PC-3 (cell line): ENCODE data around the gene LRBA. TPM values are rescaled to one million over a fixed set of nuclear protein-coding genes. Genes with fewer than 3 reads are reported as not detected.

Experiments used
- ATAC-seq: fragments of 200-7000 bp; cut with Tn5 transposase; 2 replicates; pipeline ENCODE4 v1.9.1; 2020; ENCODE audit warnings: mild to moderate bottlenecking, moderate library complexity
- BruUV-seq: library from RNA; stranded (reverse); fragments of 400-500 nt; replicated peaks from 2 replicates; lab custom pipeline; 2021; lab: Mats Ljungman, UMichigan
- CTCF ChIA-PET: fragments of 300-600 bp; sonication (Branson Sonifier 250); formaldehyde crosslinking; loops from one replicate; lab custom pipeline; 2022; ENCODE audit warnings: antibody characterized with exemption; lab: Charles Lee
- POLR2A ChIA-PET: fragments of 300-600 bp; sonication (Branson Sonifier 250); formaldehyde crosslinking; loops from one replicate; lab custom pipeline; 2022; ENCODE audit warnings: antibody characterized with exemption; ENCODE audit not compliant: unreplicated experiment; lab: Charles Lee
- DNase-seq: peaks from one replicate; pipeline ENCODE4 v3.0.0-alpha.2; 2015
- H2AFZ ChIP-seq: fragments of 300-600 bp; sonication (generic); 2 replicates; pipeline ENCODE4 v1.6.0; 2016; ENCODE audit warnings: antibody characterized with exemption, low read length
- H3F3A ChIP-seq: fragments of 300-600 bp; sonication (generic); one replicate; pipeline ENCODE4 v1.6.0; 2017; ENCODE audit warnings: antibody characterized with exemption, low read length, control low read depth, mild to moderate bottlenecking; ENCODE audit not compliant: unreplicated experiment
- H3K27ac ChIP-seq: fragments of 300-600 bp; sonication (generic); 2 replicates; pipeline ENCODE4 v1.5.1; 2016; ENCODE audit warnings: mild to moderate bottlenecking, low read length
- H3K27me3 ChIP-seq: fragments of 300-600 bp; sonication (generic); 2 replicates; pipeline ENCODE4 v1.6.1; 2016; ENCODE audit warnings: low read length, mixed read lengths
- H3K36me3 ChIP-seq: fragments of 300-600 bp; sonication (generic); 2 replicates; pipeline ENCODE4 v1.6.1; 2016; ENCODE audit warnings: low read depth, mixed run types, low read length, mixed read lengths
- H3K4me1 ChIP-seq: fragments of 300-600 bp; sonication (generic); 2 replicates; pipeline ENCODE4 v1.5.1; 2016; ENCODE audit warnings: low read length; ENCODE audit not compliant: insufficient read depth
- H3K4me2 ChIP-seq: fragments of 300-600 bp; sonication (generic); 2 replicates; pipeline ENCODE4 v1.6.0; 2016; ENCODE audit warnings: low read length
- H3K4me3 ChIP-seq: fragments of 300-600 bp; sonication (generic); 2 replicates; pipeline ENCODE4 v1.5.1; 2016; ENCODE audit warnings: mild to moderate bottlenecking, low read length, mixed read lengths
- H3K79me2 ChIP-seq: fragments of 300-600 bp; sonication (generic); 2 replicates; pipeline ENCODE4 v1.6.1; 2017; ENCODE audit warnings: low read length, mixed read lengths
- H3K9ac ChIP-seq: fragments of 300-600 bp; sonication (generic); 2 replicates; pipeline ENCODE4 v1.6.0; 2016; ENCODE audit warnings: mild to moderate bottlenecking, low read length
- H3K9me2 ChIP-seq: fragments of 300-600 bp; sonication (generic); replicated peaks from 2 replicates; pipeline ENCODE4 v1.6.1; 2016; ENCODE audit warnings: mixed run types, low read length, mixed read lengths
- H3K9me3 ChIP-seq: fragments of 300-600 bp; sonication (generic); 2 replicates; pipeline ENCODE4 v1.6.1; 2016; ENCODE audit warnings: low read length, mixed read lengths
- H4K20me1 ChIP-seq: fragments of 300-600 bp; sonication (generic); 2 replicates; pipeline ENCODE4 v1.6.1; 2016; ENCODE audit warnings: low read length, mixed read lengths
- EZH2 ChIP-seq: fragments of 300-600 bp; sonication (generic); IDR thresholded peaks from one replicate; pipeline ENCODE4 v1.6.1; 2017; ENCODE audit warnings: antibody characterized with exemption, mild to moderate bottlenecking, low read length; ENCODE audit not compliant: unreplicated experiment
- EZH2phosphoT487 ChIP-seq: fragments of 300-600 bp; sonication (generic); IDR thresholded peaks from 2 replicates; pipeline ENCODE4 v1.6.1; 2018; ENCODE audit warnings: mild to moderate bottlenecking, antibody characterized with exemption, low read length, borderline replicate concordance
- intact Hi-C: fragments of 100-400 bp; cut with micrococcal nuclease; formaldehyde crosslinking; loops from 2 replicates; pipeline ENCODE4 v1.9.0; 2023
- total RNA-seq: library from RNA; depleted of rRNA; stranded (reverse); fragments of >200 nt; gene quantifications from 2 replicates; pipeline ENCODE4 v1.2.3, GENCODE V29; 2014
- TF ChIP-seq, protein P1 (sequence below): fragments of 300-600 bp; sonication (generic); conservative IDR thresholded peaks from 2 replicates; pipeline ENCODE4 v1.5.1; 2017; ENCODE audit warnings: antibody characterized with exemption, low read depth, mild to moderate bottlenecking, low read length

LRBA gene
- total RNA-seq, 1 experiment from 2014 or later = 40.8 TPM

- Histone ChIP-seq H3K27ac (no peak overlapping the region), H3K9ac (no peak overlapping the region), H3K27me3 (no peaks in the 10 kb centered on the region), H4K20me1 (no peaks in the 10 kb centered on the region), H3K79me2 (no peaks in the 10 kb centered on the region), H3K4me2 (no peak overlapping the region), H3K36me3 (0 out of 2 replicates have a peak, but pooled peaks cover 3% of the 10 kb centered on the region), H3F3A (no peaks in the 10 kb centered on the region), H2AFZ (no peak overlapping the region), H3K9me2 (no peaks in the 10 kb centered on the region), H3K9me3 (no peaks in the 10 kb centered on the region), H3K4me3 (no peak overlapping the region), H3K4me1 (no peaks in the 10 kb centered on the region; the same call in 1 of the 2 replicates)
- ATAC-seq (no peak), DNase-seq (no peak)
- TF ChIP-seq, protein P1, sequence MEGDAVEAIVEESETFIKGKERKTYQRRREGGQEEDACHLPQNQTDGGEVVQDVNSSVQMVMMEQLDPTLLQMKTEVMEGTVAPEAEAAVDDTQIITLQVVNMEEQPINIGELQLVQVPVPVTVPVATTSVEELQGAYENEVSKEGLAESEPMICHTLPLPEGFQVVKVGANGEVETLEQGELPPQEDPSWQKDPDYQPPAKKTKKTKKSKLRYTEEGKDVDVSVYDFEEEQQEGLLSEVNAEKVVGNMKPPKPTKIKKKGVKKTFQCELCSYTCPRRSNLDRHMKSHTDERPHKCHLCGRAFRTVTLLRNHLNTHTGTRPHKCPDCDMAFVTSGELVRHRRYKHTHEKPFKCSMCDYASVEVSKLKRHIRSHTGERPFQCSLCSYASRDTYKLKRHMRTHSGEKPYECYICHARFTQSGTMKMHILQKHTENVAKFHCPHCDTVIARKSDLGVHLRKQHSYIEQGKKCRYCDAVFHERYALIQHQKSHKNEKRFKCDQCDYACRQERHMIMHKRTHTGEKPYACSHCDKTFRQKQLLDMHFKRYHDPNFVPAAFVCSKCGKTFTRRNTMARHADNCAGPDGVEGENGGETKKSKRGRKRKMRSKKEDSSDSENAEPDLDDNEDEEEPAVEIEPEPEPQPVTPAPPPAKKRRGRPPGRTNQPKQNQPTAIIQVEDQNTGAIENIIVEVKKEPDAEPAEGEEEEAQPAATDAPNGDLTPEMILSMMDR = no peak
- TF ChIP-seq EZH2 (no peak), EZH2phosphoT487 (no peak)
- ChIA-PET CTCF (no interaction called here), POLR2A (no interaction called here)
- BruUV-seq = no TSS peak
- intact Hi-C loops = no loop called here
Measured at GRCh38 chr4:150821641-150822040, 193.4 kb downstream of the LRBA start.

DNA sequence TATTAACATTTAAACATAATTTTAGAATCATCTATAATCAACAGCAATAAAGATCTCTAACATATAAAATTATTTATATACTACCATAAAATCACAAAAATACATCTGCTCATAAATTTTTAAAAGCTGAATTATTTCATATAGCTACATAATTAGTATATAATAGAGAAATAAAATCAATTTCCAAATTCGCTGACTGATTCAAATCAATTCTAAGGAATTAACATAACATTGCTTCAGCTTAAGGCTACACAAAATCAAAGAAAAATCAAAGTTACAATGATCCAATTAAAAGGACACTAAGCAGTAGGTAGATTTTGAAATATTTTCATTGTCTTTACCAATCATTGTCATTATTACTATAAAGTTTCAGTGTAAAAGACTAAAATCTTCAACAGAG, 194.7 kb downstream of the LRBA start:
- H3K9me2 ChIP-seq = no peaks in the 10 kb centered on the region
- H3K4me2 ChIP-seq = no peak overlapping the region
- intact Hi-C loops = no loop called here
- no peak overlapping the region for H3K9ac ChIP-seq
- no peaks in the 10 kb centered on the region; the same call in 1 of the 2 replicates for H3K4me1 ChIP-seq
- no peak overlapping the region for H3K4me3 ChIP-seq
- TF ChIP-seq, protein P1 = no peak
- TF ChIP-seq EZH2phosphoT487 = no peak
- TF ChIP-seq EZH2 = no peak
- ChIA-PET POLR2A (no interaction called here), CTCF (no interaction called here)
- H3K27ac ChIP-seq = no peak overlapping the region
- no peaks in the 10 kb centered on the region for H3K9me3 ChIP-seq
- H3F3A ChIP-seq = no peaks in the 10 kb centered on the region
- H3K27me3 ChIP-seq = no peaks in the 10 kb centered on the region
- ATAC-seq (no peak), DNase-seq (no peak)
- BruUV-seq = no TSS peak
- 0 out of 2 replicates have a peak, but pooled peaks cover 3% of the 10 kb centered on the region for H3K36me3 ChIP-seq
- H2AFZ ChIP-seq = no peak overlapping the region
- H3K79me2 ChIP-seq = no peaks in the 10 kb centered on the region
- no peaks in the 10 kb centered on the region for H4K20me1 ChIP-seq

GRCh38 chr4:150818661-150819060, 196.4 kb downstream of the LRBA start:
- peak; percentile 53 for DNase-seq
- no peak overlapping the region for H2AFZ ChIP-seq
- H3K4me3 ChIP-seq = no peak overlapping the region
- intact Hi-C loops = loop anchor here (10.0 kb wide), 1 partner anchor 46 kb away; no protein-coding TSS in a partner anchor
- no peak overlapping the region for H3K4me2 ChIP-seq
- POLR2A ChIA-PET = no interaction called here
- no peaks in the 10 kb centered on the region for H3K79me2 ChIP-seq
- H3K9me3 ChIP-seq = no peaks in the 10 kb centered on the region
- H4K20me1 ChIP-seq = no peaks in the 10 kb centered on the region
- H3K9me2 ChIP-seq = no peaks in the 10 kb centered on the region
- H3F3A ChIP-seq = no peaks in the 10 kb centered on the region
- H3K27me3 ChIP-seq = no peaks in the 10 kb centered on the region
- BruUV-seq = no TSS peak
- no peaks in the 10 kb centered on the region; the same call in 1 of the 2 replicates for H3K4me1 ChIP-seq
- CTCF ChIA-PET = no interaction called here
- no peak overlapping the region for H3K9ac ChIP-seq
- peak; percentile 73 for ATAC-seq
- H3K36me3 ChIP-seq = 0 out of 2 replicates have a peak, but pooled peaks cover 3% of the 10 kb centered on the region
- TF ChIP-seq EZH2phosphoT487 (no peak), EZH2 (no peak)
- TF ChIP-seq, protein P1 = no peak
- no peak overlapping the region for H3K27ac ChIP-seq
